Measurements from ENCODE around the gene IGSF6.

IGSF6 gene

DNA sequence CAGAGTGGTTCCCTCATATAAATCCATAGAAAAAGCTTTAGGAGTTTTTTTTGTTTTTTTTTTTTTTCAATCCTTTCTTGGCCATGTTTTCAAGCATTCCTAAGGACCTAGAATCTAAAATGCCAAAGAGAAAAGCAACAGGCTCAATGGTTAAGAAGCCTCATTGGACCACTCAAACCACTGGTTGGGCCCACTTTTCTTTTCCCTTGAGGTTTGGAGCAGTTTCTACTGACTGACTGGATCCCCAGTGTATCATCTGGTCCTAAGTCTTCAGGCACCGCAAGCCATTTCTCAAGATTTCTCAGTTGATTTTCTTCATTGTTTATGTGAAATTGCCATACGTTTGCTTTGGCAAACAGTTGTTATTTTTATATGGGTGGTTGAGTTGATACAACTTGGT lies 38.6 kb downstream of the IGSF6 start:
- H3K4me3 ChIP-seq (ENCODE audit: low read depth, low read length), result no peak overlapping the region
- no peak overlapping the region for H3K18ac ChIP-seq (ENCODE audit: low read length)
- H3K79me2 ChIP-seq (ENCODE audit: control insufficient read depth, insufficient read depth, low read length, poor library complexity), result peaks cover 4% of the 10 kb centered on the region
- H2BK12ac ChIP-seq (ENCODE audit: low read length), result no peak overlapping the region
- H3K27ac ChIP-seq (ENCODE audit: low read depth, low read length), result no peak overlapping the region
- peaks cover 4% of the 10 kb centered on the region in 2 experiments for H3K4me1 ChIP-seq (ENCODE audit: control insufficient read depth in 1 of 2, insufficient read depth in 2 of 2, low read length in 2 of 2)
- no peak overlapping the region for H4K91ac ChIP-seq (ENCODE audit: low read depth, low read length)
- no peak for DNase-seq
- no peaks in the 10 kb centered on the region for H3K9me3 ChIP-seq (ENCODE audit: insufficient read depth, low read depth, low read length)
- no peak overlapping the region for H4K12ac ChIP-seq (ENCODE audit: low read depth, low read length)
- H3K23ac ChIP-seq (ENCODE audit: low read length), result no peak overlapping the region
- H3K4me2 ChIP-seq (ENCODE audit: low read length), result no peak overlapping the region
- no peak overlapping the region for H2AK5ac ChIP-seq (ENCODE audit: low read length)
- H3K27me3 ChIP-seq (ENCODE audit: insufficient read depth, low read length), result no peaks in the 10 kb centered on the region
- H3K79me1 ChIP-seq (ENCODE audit: low read length), result peaks cover 2% of the 10 kb centered on the region
- no peak overlapping the region for H3K14ac ChIP-seq (ENCODE audit: low read length)
- no peak overlapping the region for H3K9ac ChIP-seq (ENCODE audit: low read length)
- H3K4ac ChIP-seq (ENCODE audit: low read depth, low read length), result no peak overlapping the region
- no peak overlapping the region for H2BK120ac ChIP-seq (ENCODE audit: insufficient read depth, low read length, poor library complexity)
- H4K8ac ChIP-seq (ENCODE audit: low read depth, low read length), result no peak overlapping the region
- WGBS (ENCODE audit: extremely low coverage, insufficient coverage, insufficient read length), result no CpG with 5 or more reads among the region's 2 CpGs
- H2AFZ ChIP-seq (ENCODE audit: insufficient read depth, low read length, poor library complexity), result no peak overlapping the region
- peaks cover 0 to 1% of the 10 kb centered on the region in 2 experiments for H3K36me3 ChIP-seq (ENCODE audit: control insufficient read depth in 1 of 2, insufficient read depth in 2 of 2, low read length in 2 of 2)
- no peak overlapping the region for H2BK5ac ChIP-seq (ENCODE audit: low read depth, low read length, poor library complexity)

DNA sequence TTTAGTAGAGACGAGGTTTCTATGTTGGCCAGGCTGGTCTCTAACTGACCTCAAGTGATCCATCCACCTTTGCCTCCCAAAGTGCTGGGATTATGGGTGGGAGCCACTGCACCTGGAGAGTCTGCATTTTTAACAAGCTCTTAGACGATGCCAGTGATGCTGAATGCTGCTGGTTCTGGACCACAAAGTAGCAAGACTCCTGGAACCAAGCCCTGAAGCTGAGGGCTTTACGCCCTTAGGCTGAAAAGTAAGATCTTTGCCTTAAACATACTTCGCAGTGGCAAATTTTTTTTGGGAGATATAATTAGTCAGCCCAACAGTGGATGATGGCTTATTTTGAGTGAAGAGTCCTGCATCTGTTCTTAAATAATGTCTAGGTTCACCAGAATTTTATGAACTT lies 39.0 kb downstream of the IGSF6 start:
- Histone ChIP-seq H2AFZ (ENCODE audit: insufficient read depth, low read length, poor library complexity) (no peak overlapping the region), H3K79me1 (ENCODE audit: low read length) (peaks cover 2% of the 10 kb centered on the region), H3K4me3 (ENCODE audit: low read depth, low read length) (no peak overlapping the region), H3K36me3 (ENCODE audit: control insufficient read depth in 1 of 2, insufficient read depth in 2 of 2, low read length in 2 of 2) (no peaks in the 10 kb centered on the region), H3K27me3 (ENCODE audit: insufficient read depth, low read length) (no peaks in the 10 kb centered on the region), H3K4me1 (ENCODE audit: control insufficient read depth in 1 of 2, insufficient read depth in 2 of 2, low read length in 2 of 2) (peaks cover 4% of the 10 kb centered on the region in 2 experiments), H3K9me3 (ENCODE audit: insufficient read depth, low read depth, low read length) (no peaks in the 10 kb centered on the region), H2BK120ac (ENCODE audit: insufficient read depth, low read length, poor library complexity) (no peak overlapping the region), H3K79me2 (ENCODE audit: control insufficient read depth, insufficient read depth, low read length, poor library complexity) (peaks cover 4% of the 10 kb centered on the region), H4K91ac (ENCODE audit: low read depth, low read length) (no peak overlapping the region), H3K4me2 (ENCODE audit: low read length) (no peak overlapping the region), H3K9ac (ENCODE audit: low read length) (no peak overlapping the region), H3K23ac (ENCODE audit: low read length) (no peak overlapping the region), H4K8ac (ENCODE audit: low read depth, low read length) (no peak overlapping the region), H2BK12ac (ENCODE audit: low read length) (no peak overlapping the region), H2BK5ac (ENCODE audit: low read depth, low read length, poor library complexity) (no peak overlapping the region), H3K14ac (ENCODE audit: low read length) (no peak overlapping the region), H2AK5ac (ENCODE audit: low read length) (no peak overlapping the region), H3K18ac (ENCODE audit: low read length) (no peak overlapping the region), H4K12ac (ENCODE audit: low read depth, low read length) (no peak overlapping the region), H3K4ac (ENCODE audit: low read depth, low read length) (no peak overlapping the region), H3K27ac (ENCODE audit: low read depth, low read length) (no peak overlapping the region)
- WGBS (ENCODE audit: extremely low coverage, insufficient coverage, insufficient read length), result no CpG with 5 or more reads among the region's 4 CpGs
- peak; percentile 54 to 76 for DNase-seq

DNA sequence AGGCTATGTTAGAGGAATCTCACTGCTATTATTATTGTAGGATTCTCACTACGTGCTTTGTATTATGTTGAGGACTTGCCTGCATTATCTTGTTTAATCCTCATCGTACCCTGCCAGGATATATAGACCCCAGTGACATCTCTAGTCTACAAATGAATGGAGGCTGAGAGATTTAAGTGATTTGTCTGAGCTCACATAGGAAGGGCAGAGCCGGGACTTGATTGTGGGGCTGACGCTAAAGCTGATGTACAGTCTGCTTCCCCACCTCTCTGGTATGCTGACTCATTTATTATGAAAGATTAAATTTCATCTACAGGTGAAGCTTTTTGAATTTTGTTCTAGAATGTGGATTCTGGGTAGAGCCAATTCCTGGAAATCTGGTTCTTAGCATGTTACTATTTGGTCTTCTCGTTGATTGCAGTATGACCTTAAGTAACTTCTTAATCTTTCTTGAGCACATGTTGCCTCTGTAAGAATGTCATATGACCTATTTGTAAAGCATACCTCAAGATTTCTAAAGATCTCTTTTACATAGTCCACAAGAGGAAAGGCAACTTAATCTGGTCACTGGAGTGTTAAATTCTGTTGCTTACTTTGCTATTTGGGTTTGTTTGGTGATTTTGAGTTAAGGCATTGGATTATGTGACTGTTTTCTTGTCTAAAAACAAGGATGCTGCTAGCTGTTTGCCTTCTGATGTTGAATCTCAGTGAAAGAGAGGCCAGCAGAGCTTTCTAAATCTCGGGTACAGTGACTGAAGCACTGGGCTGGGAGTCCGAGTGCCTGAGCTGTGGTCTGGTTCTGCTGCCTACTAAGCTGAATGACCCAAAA lies 40.6 kb downstream of the IGSF6 start:
- Histone ChIP-seq H3K23ac (ENCODE audit: low read length) (no peak overlapping the region), H4K8ac (ENCODE audit: low read depth, low read length) (no peak overlapping the region), H3K4me2 (ENCODE audit: low read length) (no peak overlapping the region), H3K4me1 (ENCODE audit: control insufficient read depth in 1 of 2, insufficient read depth in 2 of 2, low read length in 2 of 2) (peaks cover 4% of the 10 kb centered on the region in 2 experiments), H2BK12ac (ENCODE audit: low read length) (no peak overlapping the region), H4K12ac (ENCODE audit: low read depth, low read length) (no peak overlapping the region), H2AK5ac (ENCODE audit: low read length) (no peak overlapping the region), H3K9ac (ENCODE audit: low read length) (no peak overlapping the region), H2BK5ac (ENCODE audit: low read depth, low read length, poor library complexity) (no peak overlapping the region), H3K14ac (ENCODE audit: low read length) (no peak overlapping the region), H3K27ac (ENCODE audit: low read depth, low read length) (no peak overlapping the region), H3K79me2 (ENCODE audit: control insufficient read depth, insufficient read depth, low read length, poor library complexity) (peaks cover 4% of the 10 kb centered on the region), H3K79me1 (ENCODE audit: low read length) (peaks cover 2% of the 10 kb centered on the region), H2BK120ac (ENCODE audit: insufficient read depth, low read length, poor library complexity) (peak overlapping the region; percentile 43), H3K18ac (ENCODE audit: low read length) (no peak overlapping the region), H2AFZ (ENCODE audit: insufficient read depth, low read length, poor library complexity) (no peak overlapping the region), H3K27me3 (ENCODE audit: insufficient read depth, low read length) (no peaks in the 10 kb centered on the region), H3K36me3 (ENCODE audit: control insufficient read depth in 1 of 2, insufficient read depth in 2 of 2, low read length in 2 of 2) (no peaks in the 10 kb centered on the region), H3K4me3 (ENCODE audit: low read depth, low read length) (no peak overlapping the region), H3K9me3 (ENCODE audit: insufficient read depth, low read depth, low read length) (no peaks in the 10 kb centered on the region), H4K91ac (ENCODE audit: low read depth, low read length) (no peak overlapping the region), H3K4ac (ENCODE audit: low read depth, low read length) (peak overlapping the region; percentile 75)
- WGBS (ENCODE audit: extremely low coverage, insufficient coverage, insufficient read length), result no CpG with 5 or more reads among the region's 7 CpGs
- DNase-seq, result no peak

DNA sequence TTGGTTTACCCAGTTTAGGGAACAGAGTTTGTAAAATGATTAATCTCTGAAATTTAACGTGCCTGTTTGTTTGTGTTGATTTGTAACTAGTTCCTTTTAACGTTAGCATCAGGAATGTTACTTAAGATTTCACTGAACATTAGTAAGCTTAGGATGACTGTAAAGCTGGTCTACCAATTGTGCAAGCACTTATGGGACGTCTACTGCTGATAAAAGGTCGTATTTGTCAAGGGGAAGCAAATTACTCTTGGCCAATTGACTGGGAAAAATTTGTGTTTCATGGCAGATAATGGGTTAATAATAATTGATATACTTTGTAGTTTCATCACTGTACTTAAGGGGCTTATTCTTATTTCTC lies 41.2 kb downstream of the IGSF6 start:
- no peaks in the 10 kb centered on the region for H3K27me3 ChIP-seq (ENCODE audit: insufficient read depth, low read length)
- H2BK12ac ChIP-seq (ENCODE audit: low read length), result no peak overlapping the region
- no peak overlapping the region for H3K4me3 ChIP-seq (ENCODE audit: low read depth, low read length)
- no peak overlapping the region for H2AK5ac ChIP-seq (ENCODE audit: low read length)
- no peak overlapping the region for H3K4me2 ChIP-seq (ENCODE audit: low read length)
- no peak overlapping the region for H2BK5ac ChIP-seq (ENCODE audit: low read depth, low read length, poor library complexity)
- no peaks in the 10 kb centered on the region for H3K9me3 ChIP-seq (ENCODE audit: insufficient read depth, low read depth, low read length)
- no peak overlapping the region for H2AFZ ChIP-seq (ENCODE audit: insufficient read depth, low read length, poor library complexity)
- H2BK120ac ChIP-seq (ENCODE audit: insufficient read depth, low read length, poor library complexity), result no peak overlapping the region
- H4K12ac ChIP-seq (ENCODE audit: low read depth, low read length), result no peak overlapping the region
- no peak overlapping the region for H3K18ac ChIP-seq (ENCODE audit: low read length)
- no peak overlapping the region for H3K23ac ChIP-seq (ENCODE audit: low read length)
- no CpG with 5 or more reads among the region's 4 CpGs for WGBS (ENCODE audit: extremely low coverage, insufficient coverage, insufficient read length)
- H4K91ac ChIP-seq (ENCODE audit: low read depth, low read length), result no peak overlapping the region
- H3K27ac ChIP-seq (ENCODE audit: low read depth, low read length), result no peak overlapping the region
- DNase-seq, result no peak
- no peaks in the 10 kb centered on the region for H3K36me3 ChIP-seq (ENCODE audit: control insufficient read depth in 1 of 2, insufficient read depth in 2 of 2, low read length in 2 of 2)
- H3K9ac ChIP-seq (ENCODE audit: low read length), result no peak overlapping the region
- H3K79me2 ChIP-seq (ENCODE audit: control insufficient read depth, insufficient read depth, low read length, poor library complexity), result peaks cover 5% of the 10 kb centered on the region
- H4K8ac ChIP-seq (ENCODE audit: low read depth, low read length), result no peak overlapping the region
- no peak overlapping the region for H3K14ac ChIP-seq (ENCODE audit: low read length)
- peaks cover 2% of the 10 kb centered on the region for H3K79me1 ChIP-seq (ENCODE audit: low read length)
- peaks cover 4% of the 10 kb centered on the region in 2 experiments for H3K4me1 ChIP-seq (ENCODE audit: control insufficient read depth in 1 of 2, insufficient read depth in 2 of 2, low read length in 2 of 2)
- no peak overlapping the region for H3K4ac ChIP-seq (ENCODE audit: low read depth, low read length)
